Activated CD4-positive, alpha-beta T cell treated with anti-CD3 and anti-CD28 coated beads, Interleukin-2, amount 50 U/mL, for 4 hours (primary cell): ENCODE data around the gene ZNF664.
A peak's percentile ranks its signal among the peaks of the same experiment; 100 is the strongest.

Source experiments
- DNase-seq, 2 experiments: peaks; one replicate each; pipeline ENCODE4 v3.0.0-alpha.2; 2020

ZNF664 gene

GRCh38 chr12:123960029-123960735 lies 12.8 kb upstream of the ZNF664 start:
- no peak for DNase-seq

GRCh38 chr12:123960856-123961255 lies 12.2 kb upstream of the ZNF664 start:
- DNase-seq: no peak

GRCh38 chr12:123961585-123962345 lies 11.2 kb upstream of the ZNF664 start:
- DNase-seq: no peak

- DNase-seq: no peak
Measured at GRCh38 chr12:123962513-123962912, 10.5 kb upstream of the ZNF664 start.

- no peak for DNase-seq
Measured at GRCh38 chr12:123963821-123964220, 9.2 kb upstream of the ZNF664 start.

GRCh38 chr12:123965382-123965781 lies 7.6 kb upstream of the ZNF664 start:
- DNase-seq: no peak

GRCh38 chr12:123966596-123966995 lies 6.4 kb upstream of the ZNF664 start:
- no peak for DNase-seq

GRCh38 chr12:123967121-123967586 lies 5.9 kb upstream of the ZNF664 start:
- no peak for DNase-seq

GRCh38 chr12:123971449-123971769 lies 1.6 kb upstream of the ZNF664 start:
- DNase-seq: no peak

GRCh38 chr12:123971770-123972456 lies 1.1 kb upstream of the ZNF664 start:
- DNase-seq: peak; percentile 13 to 16

- peak in 1 of 2 experiments; percentile 1 for DNase-seq
Measured at GRCh38 chr12:123973552-123974341, 732 bp downstream of the ZNF664 start.

- no peak for DNase-seq
Measured at GRCh38 chr12:123976227-123976826, 3.3 kb downstream of the ZNF664 start.

GRCh38 chr12:123979566-123979965 lies 6.6 kb downstream of the ZNF664 start:
- no peak for DNase-seq

GRCh38 chr12:123982269-123982668 lies 9.3 kb downstream of the ZNF664 start:
- DNase-seq: no peak

GRCh38 chr12:123983822-123984485 lies 10.9 kb downstream of the ZNF664 start:
- peak; percentile 39 for DNase-seq

- no peak for DNase-seq
Measured at GRCh38 chr12:123984903-123985302, 11.9 kb downstream of the ZNF664 start.

- DNase-seq: no peak
Measured at GRCh38 chr12:123986374-123986965, 13.5 kb downstream of the ZNF664 start.

GRCh38 chr12:123987022-123987421 lies 14.0 kb downstream of the ZNF664 start:
- no peak for DNase-seq

- no peak for DNase-seq
Measured at GRCh38 chr12:123989168-123989567, 16.2 kb downstream of the ZNF664 start.

GRCh38 chr12:123989753-123990152 lies 16.7 kb downstream of the ZNF664 start:
- DNase-seq: no peak

- DNase-seq: no peak
Measured at GRCh38 chr12:123990511-123990910, 17.5 kb downstream of the ZNF664 start.
